A673 (cell line): ENCODE measurements around the gene RPGR. TPM values are rescaled to one million over a fixed set of nuclear protein-coding genes. Genes with fewer than 3 reads are reported as not detected.

Experiments
- BruUV-seq: library from RNA; stranded (reverse); fragments of 400-500 nt; replicated peaks from 2 replicates; lab custom pipeline; 2021; lab: Mats Ljungman, UMichigan
- CTCF ChIA-PET: fragments of 300-600 bp; sonication (Branson Sonifier 250); formaldehyde crosslinking; loops from one replicate; lab custom pipeline; 2022; ENCODE audit warnings: antibody characterized with exemption; lab: Charles Lee
- POLR2A ChIA-PET: fragments of 300-600 bp; sonication (Branson Sonifier 250); formaldehyde crosslinking; loops from one replicate; lab custom pipeline; 2022; ENCODE audit warnings: antibody characterized with exemption; ENCODE audit not compliant: low non-redundant PET; lab: Charles Lee
- DNase-seq: peaks from one replicate; pipeline ENCODE4 v3.0.0-alpha.2; 2015; ENCODE audit warnings: low spot score
- H3K27ac ChIP-seq: fragments of 200-600 bp; sonication (generic); 2 replicates; pipeline ENCODE4 v1.5.1; 2016; ENCODE audit warnings: mixed run types, low read depth, mild to moderate bottlenecking, mixed read lengths, antibody characterized with exemption, low read length; ENCODE audit not compliant: poor library complexity, severe bottlenecking
- H3K27me3 ChIP-seq: fragments of 200-600 bp; sonication (generic); replicated peaks from 2 replicates; pipeline ENCODE4 v1.6.1; 2017; ENCODE audit warnings: mixed run types, low read depth, mild to moderate bottlenecking, mixed read lengths, antibody characterized with exemption, low read length; ENCODE audit not compliant: insufficient read depth, poor library complexity
- H3K36me3 ChIP-seq: fragments of 200-600 bp; sonication (generic); 2 replicates; pipeline ENCODE4 v1.6.1; 2016; ENCODE audit warnings: mixed run types, mild to moderate bottlenecking, mixed read lengths, antibody characterized with exemption, low read length; ENCODE audit not compliant: insufficient read depth, poor library complexity, severe bottlenecking
- H3K4me1 ChIP-seq: fragments of 200-600 bp; sonication (generic); 2 replicates; pipeline ENCODE4 v1.6.1; 2017; ENCODE audit warnings: mixed run types, mild to moderate bottlenecking, mixed read lengths, antibody characterized with exemption, low read length; ENCODE audit not compliant: insufficient read depth, poor library complexity, severe bottlenecking
- H3K4me3 ChIP-seq: fragments of 200-600 bp; sonication (generic); 2 replicates; pipeline ENCODE4 v1.5.1; 2016; ENCODE audit warnings: low read depth, mixed run types, mild to moderate bottlenecking, mixed read lengths, low read length; ENCODE audit not compliant: poor library complexity, severe bottlenecking
- H3K9me3 ChIP-seq: fragments of 200-600 bp; sonication (generic); 2 replicates; pipeline ENCODE4 v1.6.1; 2016; ENCODE audit warnings: mixed run types, low read depth, mild to moderate bottlenecking, mixed read lengths, antibody characterized with exemption, low read length; ENCODE audit not compliant: poor library complexity, severe bottlenecking
- CTCF ChIP-seq: fragments of 300-800, 200-600 bp; sonication (generic); conservative IDR thresholded peaks from 2 replicates; pipeline ENCODE4 v1.5.1; 2017; ENCODE audit warnings: low read depth, mild to moderate bottlenecking, antibody characterized with exemption, low read length, moderate library complexity, mixed read lengths
- EZH2 ChIP-seq: fragments of 200-600 bp; sonication (generic); IDR thresholded peaks from 2 replicates; pipeline ENCODE4 v1.6.1; 2017; ENCODE audit warnings: borderline replicate concordance, low read depth, mild to moderate bottlenecking, mixed read lengths, antibody characterized with exemption, low read length; ENCODE audit not compliant: poor library complexity, severe bottlenecking
- intact Hi-C: fragments of 100-400 bp; cut with micrococcal nuclease; formaldehyde crosslinking; loops from one replicate; pipeline ENCODE4 v1.10.0; 2022; ENCODE audit not compliant: unreplicated experiment
- total RNA-seq: library from RNA; stranded (reverse); gene quantifications from 2 replicates; pipeline ENCODE4 v1.2.3, GENCODE V29; 2021

The RPGR gene
- total RNA-seq, 1 experiment from 2014 or later: 15.1 TPM

- CTCF ChIA-PET: interaction anchor here (0.9 kb wide), 1 partner anchor 15 kb away, joined by 3 read pairs; the partner anchor contains the start of gene RPGR
- no peaks in the 10 kb centered on the region for H3K9me3 ChIP-seq
- BruUV-seq: no TSS peak
- intact Hi-C loops: no loop called here
- TF ChIP-seq EZH2: no peak
- no peak for TF ChIP-seq CTCF
- H3K36me3 ChIP-seq: no peaks in the 10 kb centered on the region
- POLR2A ChIA-PET: no interaction called here
- no peak overlapping the region for H3K4me3 ChIP-seq
- no peak overlapping the region for H3K27ac ChIP-seq
- peak; percentile 84 for DNase-seq
- peaks cover 7% of the 10 kb centered on the region for H3K4me1 ChIP-seq
- H3K27me3 ChIP-seq: no peaks in the 10 kb centered on the region
Measured at GRCh38 chrX:38312436-38312835, 14.9 kb downstream of the RPGR start.

GRCh38 chrX:38311743-38312142 is 15.6 kb downstream of the RPGR start:
- CTCF ChIA-PET: interaction anchor here (0.9 kb wide), 1 partner anchor 15 kb away, joined by 3 read pairs; the partner anchor contains the start of gene RPGR
- POLR2A ChIA-PET: no interaction called here
- H3K27me3 ChIP-seq: no peaks in the 10 kb centered on the region
- H3K4me3 ChIP-seq: no peak overlapping the region
- no peaks in the 10 kb centered on the region for H3K9me3 ChIP-seq
- H3K27ac ChIP-seq: no peak overlapping the region
- peaks cover 7% of the 10 kb centered on the region for H3K4me1 ChIP-seq
- intact Hi-C loops: no loop called here
- TF ChIP-seq CTCF (no peak), EZH2 (no peak)
- no peaks in the 10 kb centered on the region for H3K36me3 ChIP-seq
- DNase-seq: no peak
- no TSS peak for BruUV-seq

- Histone ChIP-seq H3K4me3 (no peak overlapping the region), H3K27me3 (no peaks in the 10 kb centered on the region), H3K36me3 (no peaks in the 10 kb centered on the region), H3K9me3 (no peaks in the 10 kb centered on the region), H3K27ac (no peak overlapping the region), H3K4me1 (no peaks in the 10 kb centered on the region)
- ChIA-PET POLR2A (no interaction called here), CTCF (no interaction called here)
- no peak for DNase-seq
- intact Hi-C loops: no loop called here
- TF ChIP-seq CTCF (no peak), EZH2 (no peak)
- BruUV-seq: no TSS peak
Measured at GRCh38 chrX:38305971-38306370, 21.3 kb downstream of the RPGR start.
